WTC11 (cell line): ENCODE data around the gene RAP1GDS1.

Experiments
- ATF3 ChIP-seq: sonication (generic); formaldehyde crosslinking; conservative IDR thresholded peaks from 2 replicates; pipeline ENCODE4 v1.8.1; 2022; ENCODE audit warnings: mild to moderate bottlenecking, missing genetic modification reagents
- CDX4 ChIP-seq: fragments of 250-450 bp; sonication (Bioruptor Pico); IDR thresholded peaks from 2 replicates; pipeline ENCODE4 v1.9.0; 2021; ENCODE audit warnings: moderate library complexity, mild to moderate bottlenecking, inconsistent platforms, borderline replicate concordance
- CTCF ChIP-seq: fragments of 200-600 bp; IDR thresholded peaks from 2 replicates; pipeline ENCODE4 v1.8.0; 2022; ENCODE audit warnings: antibody characterized with exemption
- ERG ChIP-seq: fragments of 250-450 bp; sonication (Bioruptor Pico); IDR thresholded peaks from 2 replicates; pipeline ENCODE4 v1.8.0; 2021; ENCODE audit warnings: mild to moderate bottlenecking
- JUN ChIP-seq: sonication (generic); formaldehyde crosslinking; IDR thresholded peaks from 2 replicates; pipeline ENCODE4 v1.8.0; 2023; ENCODE audit warnings: mild to moderate bottlenecking, missing genetic modification reagents
- OVOL2 ChIP-seq: fragments of 250-450 bp; sonication (Bioruptor Pico); IDR thresholded peaks from 2 replicates; pipeline ENCODE4 v1.9.0; 2021; ENCODE audit warnings: mild to moderate bottlenecking, borderline replicate concordance
- SP1 ChIP-seq: sonication (generic); formaldehyde crosslinking; conservative IDR thresholded peaks from 2 replicates; pipeline ENCODE4 v1.8.1; 2022; ENCODE audit warnings: missing genetic modification reagents
- ZBTB21 ChIP-seq: sonication (generic); formaldehyde crosslinking; IDR thresholded peaks from 2 replicates; pipeline ENCODE4 v1.8.1; 2023; ENCODE audit warnings: mild to moderate bottlenecking, missing genetic modification reagents, borderline replicate concordance
- ZMAT4 ChIP-seq: fragments of 250-450 bp; sonication (Bioruptor Pico); IDR thresholded peaks from 2 replicates; pipeline ENCODE4 v1.9.0; 2021; ENCODE audit warnings: mild to moderate bottlenecking
- ZNF532 ChIP-seq: fragments of 250-450 bp; sonication (Bioruptor Pico); IDR thresholded peaks from 2 replicates; pipeline ENCODE4 v1.9.0; 2021; ENCODE audit warnings: mild to moderate bottlenecking, borderline replicate concordance

GRCh38 chr4:98289375-98289774 lies 28.2 kb downstream of the RAP1GDS1 start:
- TF ChIP-seq CTCF (no peak), ERG (CRISPR knock-in tag) (no peak), ZMAT4 (CRISPR knock-in tag) (no peak), OVOL2 (CRISPR knock-in tag) (no peak), SP1 (CRISPR knock-in tag) (no peak), ATF3 (CRISPR knock-in tag) (no peak), ZBTB21 (no peak), ZNF532 (CRISPR knock-in tag) (no peak), JUN (no peak), CDX4 (CRISPR knock-in tag) (no peak)
